Right renal pelvis (tissue), 4 donors: Measurements from ENCODE around the gene ARMC10. TPM values are rescaled to one million over a fixed set of nuclear protein-coding genes. Genes with fewer than 3 reads are reported as not detected.
"Not testable (repeated sequence)": the region's sequence is repeated elsewhere in the genome, so short reads cannot be mapped to it uniquely, and the experiment has no call there.

Source experiments
- DNase-seq, 4 donors: peaks; one replicate each; pipeline ENCODE4 v3.0.0-alpha.2; 2013; ENCODE audit warnings: low read depth in 4 of 4, low spot score in 3 of 4, missing footprints in 1 of 4
- polyA plus RNA-seq, 4 donors: library from polyadenylated mRNA; unstranded; fragments of 120-200 nt; gene quantifications; one replicate each; pipeline ENCODE4 v1.2.1, GENCODE V29; 2013; ENCODE audit not compliant: insufficient read length in 4 of 4

Gene ARMC10
- polyA plus RNA-seq, 4 donors: 60.0 to 68.1 (median 65.1) TPM

DNA sequence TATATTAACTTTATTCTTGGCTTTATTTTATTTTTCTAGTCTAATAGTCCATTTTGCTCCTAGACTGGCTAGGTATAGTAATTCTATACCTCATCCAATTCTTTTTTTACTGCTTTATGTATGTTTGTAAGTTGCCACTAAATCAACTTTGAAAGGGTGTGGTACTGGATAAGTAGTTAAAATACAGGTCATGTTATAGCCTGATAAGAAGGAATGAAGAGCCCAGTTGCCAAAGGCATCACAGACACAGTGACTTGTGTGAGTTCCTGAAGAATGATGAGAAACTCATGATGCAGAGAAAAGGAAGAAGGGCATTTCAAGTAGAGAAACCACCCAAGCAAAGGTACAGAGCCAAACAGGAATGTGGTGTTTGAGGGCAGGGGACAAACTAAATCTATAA lies 46.7 kb downstream of the ARMC10 start:
- DNase-seq: no peak

DNA sequence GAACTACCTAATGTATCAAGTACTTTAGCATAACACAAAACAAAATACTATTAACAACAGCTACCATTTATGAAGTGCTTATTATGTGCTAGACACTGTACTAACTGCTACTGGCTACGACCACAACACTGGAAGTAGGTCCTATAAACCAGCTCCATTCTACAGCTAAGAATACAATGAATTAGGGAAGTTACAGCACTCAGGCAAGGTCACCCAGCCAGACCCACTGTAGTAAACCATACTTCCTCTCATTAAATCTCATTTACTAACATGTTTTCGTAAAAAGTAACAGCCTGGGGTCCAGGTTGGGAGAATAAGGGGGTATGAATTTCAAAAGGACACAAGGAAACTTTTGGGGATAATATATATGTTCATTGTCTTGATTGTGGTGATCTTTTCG lies 48.6 kb downstream of the ARMC10 start:
- DNase-seq: no peak

DNA sequence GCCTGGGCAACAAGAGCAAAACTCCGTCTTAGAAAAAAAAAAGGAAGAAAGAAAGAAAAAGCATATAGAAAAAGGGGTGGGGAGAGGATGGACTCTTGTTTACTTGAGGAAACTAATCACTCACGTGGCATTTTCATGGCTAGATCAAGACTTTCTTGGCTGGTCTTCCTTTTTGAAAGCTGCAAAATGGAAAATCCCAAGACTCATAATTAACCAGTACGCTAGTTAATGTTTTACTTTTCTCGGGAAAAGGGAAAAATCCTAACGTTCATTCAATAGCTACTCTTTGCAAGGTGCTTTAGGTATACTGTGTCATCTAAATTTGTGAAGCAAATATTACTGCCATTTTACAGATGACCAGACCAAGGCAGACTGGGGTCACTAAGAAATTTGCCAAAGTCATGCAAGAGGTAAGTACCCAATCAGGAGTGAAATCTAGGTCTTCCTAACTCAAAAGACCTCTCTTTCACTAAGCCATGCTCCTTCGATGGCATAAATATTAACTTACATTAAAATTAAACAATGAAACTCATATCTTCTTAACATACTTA lies 49.6 kb downstream of the ARMC10 start:
- no peak for DNase-seq

DNA sequence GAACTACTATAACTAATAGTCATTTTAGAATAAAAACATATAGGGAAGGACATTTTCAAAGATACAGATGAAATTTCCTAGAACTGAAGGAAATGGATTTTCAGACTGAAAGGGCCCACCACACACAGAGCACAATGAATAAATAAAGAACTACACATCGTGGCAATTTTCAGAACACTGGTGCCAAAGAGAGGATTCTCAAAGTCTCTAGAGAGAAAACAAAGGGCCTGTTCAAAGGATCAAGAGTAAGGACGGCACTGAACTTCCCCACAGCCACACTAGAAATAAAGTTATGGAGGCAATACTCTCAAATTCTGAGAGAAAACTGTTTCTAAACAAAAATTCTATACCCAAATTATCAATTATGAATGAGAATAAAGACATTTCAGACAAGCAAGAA lies 52.1 kb downstream of the ARMC10 start:
- no peak for DNase-seq

DNA sequence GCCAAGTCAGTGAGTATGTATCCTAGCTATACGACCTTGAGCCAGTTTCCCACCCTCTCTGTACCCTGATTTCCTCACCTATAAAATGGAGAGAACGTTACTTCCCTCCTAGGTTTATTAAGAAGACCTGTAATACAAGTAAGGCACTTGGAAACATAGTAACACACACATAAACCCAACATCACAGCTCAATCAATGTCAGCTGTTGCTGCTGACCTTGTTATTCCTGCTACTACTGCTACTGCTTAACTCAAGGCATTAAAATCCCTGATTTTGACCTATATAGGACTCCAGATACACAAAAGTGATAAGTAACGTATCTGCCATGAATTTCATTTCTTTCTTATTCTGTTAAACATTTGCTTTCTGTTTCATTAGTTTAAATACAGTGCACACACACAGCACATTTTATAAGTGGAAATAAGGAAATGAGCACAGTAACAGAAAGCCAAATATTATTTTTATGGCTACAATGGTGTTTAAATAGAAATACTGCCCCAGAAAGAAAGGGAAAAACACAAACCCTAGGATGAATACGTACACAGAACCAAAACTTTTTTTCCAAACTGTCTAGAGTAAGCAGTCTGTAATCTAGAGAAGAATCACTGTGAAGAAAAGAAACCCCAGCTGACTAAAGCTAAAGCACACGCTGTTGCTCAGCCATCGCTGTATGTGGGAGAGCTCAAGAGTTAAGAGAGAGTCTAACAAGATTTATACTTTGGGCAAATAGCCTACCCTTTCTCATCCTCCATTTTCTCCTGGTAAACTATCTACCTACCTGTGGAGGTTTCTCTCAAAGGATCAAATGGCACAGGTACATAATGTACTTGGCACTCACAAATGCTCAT lies 55.0 kb downstream of the ARMC10 start:
- no peak for DNase-seq

DNA sequence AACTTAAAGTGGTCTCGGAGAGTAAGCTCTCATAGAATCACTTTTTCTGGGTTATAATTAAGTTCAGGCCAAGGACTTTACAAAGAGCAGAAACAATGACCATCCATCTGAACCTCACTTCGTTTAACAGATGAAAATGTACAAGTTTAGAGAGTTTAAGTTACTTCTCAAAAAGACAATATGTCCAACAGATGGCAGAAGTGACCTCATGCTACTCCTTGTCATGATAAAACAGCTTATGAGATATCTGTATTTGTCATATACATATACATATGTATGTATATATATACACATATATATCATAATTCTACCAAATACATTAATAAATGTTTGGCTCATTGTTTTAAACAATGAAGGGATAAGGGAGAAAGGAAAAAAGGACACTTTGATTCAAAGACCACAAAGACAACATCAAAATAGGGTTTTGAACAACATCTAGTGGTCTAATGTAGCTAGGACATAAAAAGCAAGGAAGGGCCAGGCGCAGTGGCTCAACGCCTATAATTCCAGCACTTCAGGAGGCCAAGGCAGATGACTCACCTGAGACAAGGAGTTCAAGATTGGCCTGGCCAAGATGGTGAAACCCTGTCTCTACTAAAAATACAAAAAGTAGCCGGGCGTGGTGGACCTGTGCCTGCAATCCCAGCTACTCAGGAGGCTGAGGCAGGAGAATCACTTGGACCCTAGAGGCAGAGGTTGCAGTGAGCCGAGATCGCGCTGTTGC lies 56.1 kb downstream of the ARMC10 start:
- DNase-seq: no peak

DNA sequence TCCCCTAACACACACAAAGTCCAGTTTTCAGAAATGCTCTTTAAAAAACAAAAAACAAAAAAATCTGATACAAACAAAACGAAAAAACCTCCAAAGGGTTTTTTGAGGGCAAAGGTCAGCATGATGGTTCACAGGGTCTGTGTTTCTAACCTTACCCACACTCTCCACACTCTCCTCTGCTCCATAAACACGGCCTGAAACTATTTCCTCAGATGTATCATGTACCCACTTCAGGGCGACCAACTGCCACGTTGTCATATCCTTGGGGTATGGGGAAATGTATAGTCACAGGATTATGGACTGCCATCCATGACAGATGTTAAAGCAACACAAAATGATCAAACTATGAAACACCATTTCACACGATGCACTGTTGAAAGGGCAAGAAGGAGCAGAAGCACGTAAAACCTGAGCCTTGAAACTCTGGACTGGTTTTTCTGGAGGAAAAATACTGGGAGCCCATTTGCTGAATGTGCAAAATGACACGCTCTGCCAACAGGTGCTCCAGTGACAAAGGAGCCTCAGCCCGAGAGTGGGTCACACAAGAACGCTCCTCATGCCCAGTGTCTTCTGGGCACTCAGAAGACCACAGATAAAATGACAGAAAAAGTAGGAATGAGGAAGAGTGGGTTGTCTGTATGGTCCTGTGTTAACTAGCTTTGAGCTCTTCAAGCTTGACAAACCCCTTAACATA lies 58.2 kb downstream of the ARMC10 start:
- no peak for DNase-seq

DNA sequence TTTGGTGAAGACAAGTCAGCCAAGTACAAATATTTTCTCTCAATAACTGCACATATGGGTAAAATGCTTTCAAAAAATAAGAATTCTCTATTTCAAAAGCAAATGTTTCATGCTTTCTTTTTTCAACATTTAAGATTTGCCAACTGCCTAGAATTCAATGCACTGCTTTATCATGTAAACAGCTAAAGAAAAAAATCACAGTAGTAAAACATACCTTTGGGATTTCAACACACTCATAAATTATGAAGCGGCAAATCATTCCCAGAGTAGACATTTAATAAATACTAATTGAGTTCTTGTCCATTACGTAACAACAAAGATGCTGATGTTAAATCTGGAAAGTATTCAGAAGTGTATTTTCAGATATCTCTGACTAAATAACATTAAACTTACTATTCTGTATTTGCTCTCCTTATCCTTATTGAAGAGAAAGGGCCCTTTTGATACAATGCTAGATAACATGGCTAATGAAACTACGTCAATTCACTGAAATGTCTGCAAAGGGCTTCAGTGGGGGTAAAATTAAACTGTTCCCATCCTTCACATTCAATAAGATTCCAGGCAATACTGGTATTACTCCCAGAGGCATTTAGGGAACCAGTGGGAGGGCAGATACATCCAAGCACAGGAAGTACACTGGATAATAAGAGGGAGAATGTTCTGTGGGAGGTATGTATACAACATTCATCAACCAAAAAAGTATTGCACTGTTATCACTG lies 60.1 kb downstream of the ARMC10 start:
- no peak for DNase-seq

DNA sequence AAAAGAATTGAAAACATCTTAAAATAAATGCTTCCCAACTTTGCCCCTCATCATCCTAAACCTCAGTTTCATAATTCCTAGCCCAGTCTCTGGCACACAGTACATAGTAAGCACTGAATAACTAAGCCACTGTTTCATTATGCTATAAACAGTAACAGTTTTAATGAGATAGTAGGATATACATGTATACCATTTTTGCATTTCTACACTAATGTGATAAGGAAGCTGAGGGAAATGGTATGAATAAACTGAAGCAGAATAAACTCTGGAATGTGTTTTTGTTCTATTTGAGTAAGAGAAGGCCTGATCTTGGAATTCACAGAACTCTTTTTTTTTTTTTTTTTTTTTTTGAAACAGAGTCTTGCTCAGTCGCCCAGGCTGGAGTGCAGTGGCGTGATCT lies 65.1 kb downstream of the ARMC10 start:
- DNase-seq: no peak

DNA sequence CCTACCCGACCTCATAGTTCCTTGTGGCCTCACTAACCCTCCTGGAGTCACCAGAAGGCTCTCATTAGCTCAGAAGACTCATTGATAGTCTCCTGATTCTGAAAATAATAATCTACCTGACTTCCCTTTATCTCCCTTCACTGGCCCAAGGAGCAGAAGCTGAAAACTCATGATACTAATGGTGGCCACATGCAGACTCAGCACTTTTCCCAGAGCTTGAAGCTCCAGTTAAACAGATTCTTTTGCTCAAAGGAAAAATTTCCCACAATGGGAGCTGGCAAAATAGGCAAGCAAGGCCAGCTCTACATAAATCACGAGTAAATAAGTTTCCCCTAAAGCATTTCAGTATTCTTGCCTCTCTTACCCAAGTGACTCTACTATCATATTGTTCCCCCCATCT lies 65.7 kb downstream of the ARMC10 start:
- DNase-seq: no peak

DNA sequence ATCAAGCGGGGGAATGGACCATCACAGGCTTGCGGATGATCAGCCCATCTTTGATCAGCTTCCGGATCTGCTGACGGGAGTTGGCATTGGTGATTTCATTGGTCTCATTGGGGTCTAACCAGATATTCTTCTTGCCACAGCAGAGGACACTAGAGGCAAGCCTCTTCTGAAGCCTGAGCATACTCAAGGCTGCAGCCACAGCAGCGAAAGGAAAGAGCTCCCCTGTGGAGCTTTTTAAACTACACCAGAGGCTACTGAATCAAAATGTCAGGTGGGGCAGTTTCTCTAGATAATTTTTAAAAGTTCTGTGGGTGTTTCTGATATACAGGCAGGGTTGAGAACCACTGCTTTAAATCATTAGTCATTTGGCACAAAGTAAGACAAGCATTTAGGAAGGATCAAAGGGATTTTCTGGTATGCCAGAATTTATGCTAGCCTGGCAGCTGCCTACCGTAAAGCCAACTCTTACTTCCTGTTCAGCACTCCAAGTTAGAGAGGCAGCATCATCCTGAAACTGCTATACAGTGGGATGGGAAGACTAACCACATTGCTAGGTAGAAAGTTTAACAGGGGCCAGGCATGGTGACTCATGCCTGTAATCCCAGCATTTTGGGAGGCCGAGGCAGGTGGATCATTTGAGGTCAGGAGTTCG lies 66.9 kb downstream of the ARMC10 start:
- DNase-seq: no peak

DNA sequence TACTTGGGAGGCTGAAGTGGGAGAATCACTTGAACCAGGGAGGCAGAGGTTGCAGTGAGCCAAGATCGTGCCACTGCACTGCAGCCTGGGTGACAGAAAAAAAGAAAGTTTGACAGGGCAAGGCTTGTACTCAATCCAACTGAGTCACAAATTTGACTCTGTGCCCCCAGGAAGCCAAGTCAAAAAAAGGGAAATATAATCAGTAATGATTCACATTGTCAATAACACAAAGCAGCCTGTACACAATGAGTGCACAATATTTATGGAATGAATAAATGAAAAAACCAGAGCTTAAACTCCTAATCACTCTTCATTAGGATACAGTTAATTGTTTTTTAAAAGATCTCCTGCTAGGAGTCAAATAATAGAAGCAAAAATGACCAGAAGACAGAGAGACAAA lies 67.6 kb downstream of the ARMC10 start:
- no peak for DNase-seq

DNA sequence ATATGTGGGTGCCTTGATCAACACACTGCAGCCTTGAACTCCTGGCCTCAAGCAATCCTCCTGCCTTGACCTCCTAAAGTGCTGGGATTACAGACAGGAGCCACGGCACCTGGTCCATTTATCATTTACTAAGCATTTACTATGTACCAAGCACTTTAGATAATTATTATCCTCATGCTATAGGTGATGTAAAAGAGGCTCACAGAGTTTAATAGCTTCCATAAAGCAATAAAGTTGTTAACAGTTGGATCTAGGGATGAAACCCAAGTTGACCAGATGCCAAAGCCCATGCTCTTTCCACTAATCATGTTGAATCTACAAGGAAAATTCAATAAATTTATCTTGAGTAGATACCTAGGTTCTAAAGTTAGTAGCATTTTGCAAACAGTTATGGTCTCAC lies 68.9 kb downstream of the ARMC10 start:
- no peak for DNase-seq

DNA sequence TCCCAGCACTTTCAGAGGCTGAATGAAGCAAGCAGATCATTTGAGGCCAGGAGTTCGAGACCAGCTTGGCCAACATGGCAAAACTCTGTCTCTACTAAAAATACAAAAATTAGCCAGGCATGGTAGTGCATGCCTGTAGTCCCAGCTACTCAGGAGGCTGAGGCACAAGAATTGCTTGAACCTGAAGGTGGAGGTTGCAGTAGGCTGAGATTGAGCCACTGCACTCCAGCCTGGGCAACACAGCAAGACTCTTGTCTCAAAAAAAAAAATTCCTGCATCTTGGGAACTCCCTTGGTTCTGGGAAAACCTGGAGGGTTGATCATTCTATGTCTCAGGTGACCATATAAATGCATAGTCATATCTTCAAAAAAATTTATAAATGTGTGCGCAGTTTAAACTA lies 69.8 kb downstream of the ARMC10 start:
- not testable (repeated sequence) for DNase-seq

DNA sequence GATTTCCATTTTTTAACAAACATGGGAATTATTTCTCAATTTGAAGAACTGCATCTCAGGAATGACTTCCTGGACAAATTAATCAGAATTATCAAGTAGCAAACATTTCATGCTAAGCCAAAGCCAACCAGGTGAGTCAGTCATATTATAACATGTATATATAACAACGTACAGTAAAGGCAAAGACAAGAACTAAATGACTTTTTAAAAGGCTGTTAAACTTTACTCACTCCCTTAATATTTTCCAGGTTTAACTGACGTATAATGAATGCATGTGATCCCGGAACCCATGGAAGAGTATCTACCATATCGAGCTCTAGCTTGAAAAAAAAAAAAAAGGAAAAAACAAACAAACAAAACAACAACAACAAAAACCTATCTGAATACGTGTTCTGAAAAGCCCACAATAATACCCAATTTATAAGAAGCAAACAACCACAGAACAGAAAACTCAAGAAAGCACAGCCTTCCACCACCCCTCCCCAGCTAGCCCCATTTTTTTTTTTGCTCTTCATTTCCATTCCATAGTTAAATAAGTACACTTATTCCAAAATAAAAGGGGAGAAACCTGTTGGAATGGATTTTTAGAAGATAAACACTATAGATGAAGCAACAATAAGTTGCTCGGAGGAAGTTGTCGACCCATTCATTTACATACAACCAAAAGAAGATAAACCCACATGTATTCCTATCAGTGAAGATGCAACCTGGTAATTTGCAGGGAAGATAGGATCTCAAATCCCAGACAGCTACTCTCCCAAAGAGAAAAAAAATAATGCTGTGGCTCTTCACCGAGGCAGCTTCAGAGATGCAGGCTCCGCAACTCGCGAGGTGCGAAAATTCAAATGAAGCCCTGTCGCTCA lies 73.4 kb downstream of the ARMC10 start:
- no peak for DNase-seq
